Brain pericyte (primary cell): ENCODE data around the gene GNB1.
"Not testable (repeated sequence)": the region's sequence is repeated elsewhere in the genome, so short reads cannot be mapped to it uniquely, and the experiment has no call there.

Experiments used
- DNase-seq: peaks from one replicate; pipeline ENCODE4 v3.0.0-alpha.2; 2012; ENCODE audit warnings: low read depth, low spot score

Gene GNB1

GRCh38 chr1:1746566-1746909 lies 144.3 kb downstream of the GNB1 start:
- DNase-seq, result not testable (repeated sequence)

DNA sequence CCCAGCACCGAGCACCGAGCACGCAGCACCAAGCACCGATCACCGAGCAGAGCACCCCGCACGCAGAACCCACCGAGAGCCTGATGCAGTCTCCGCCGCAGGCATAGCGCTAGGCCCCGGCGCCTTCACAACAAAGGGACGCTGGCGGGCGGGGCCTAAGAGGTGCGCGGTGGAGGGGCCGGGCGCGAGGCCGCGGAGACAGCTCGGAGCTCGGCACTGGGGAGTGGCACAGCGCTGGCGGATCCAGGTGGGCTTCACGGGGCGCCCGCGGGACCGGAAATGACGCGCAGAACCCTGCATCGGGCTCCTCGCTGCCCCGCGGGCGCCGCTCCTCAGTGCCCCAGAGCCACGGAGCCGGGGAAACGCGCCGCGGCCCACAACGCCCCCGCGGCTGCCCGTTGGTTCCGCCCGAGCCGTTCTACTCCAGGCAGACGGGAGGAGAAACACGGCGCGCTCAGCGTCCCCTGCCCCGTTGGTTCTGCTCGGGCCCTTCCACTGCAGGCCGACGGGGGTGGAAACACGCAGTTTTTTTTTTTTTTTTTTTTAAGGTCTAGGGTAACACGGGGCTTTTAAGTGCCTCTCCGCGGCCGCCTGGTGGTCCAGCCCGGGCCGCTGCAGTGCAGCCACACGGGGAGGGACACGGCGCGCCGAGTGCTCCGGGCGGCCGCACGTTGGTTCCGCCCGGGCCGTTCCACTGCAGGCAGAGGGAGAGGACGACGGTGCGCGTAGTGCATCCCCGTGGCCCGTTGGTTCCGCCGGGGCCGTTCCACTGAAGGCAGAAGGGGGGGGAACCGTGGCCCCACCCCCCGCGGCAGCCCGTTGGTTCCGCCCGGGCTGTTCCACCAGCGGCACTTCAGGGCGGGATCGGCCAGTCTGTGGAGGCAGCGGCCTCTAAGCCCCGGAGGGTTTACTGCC lies 145.0 kb downstream of the GNB1 start:
- peak; percentile 46 for DNase-seq

- DNase-seq, result not testable (repeated sequence)
Measured at GRCh38 chr1:1742529-1742928, 148.4 kb downstream of the GNB1 start.

DNA sequence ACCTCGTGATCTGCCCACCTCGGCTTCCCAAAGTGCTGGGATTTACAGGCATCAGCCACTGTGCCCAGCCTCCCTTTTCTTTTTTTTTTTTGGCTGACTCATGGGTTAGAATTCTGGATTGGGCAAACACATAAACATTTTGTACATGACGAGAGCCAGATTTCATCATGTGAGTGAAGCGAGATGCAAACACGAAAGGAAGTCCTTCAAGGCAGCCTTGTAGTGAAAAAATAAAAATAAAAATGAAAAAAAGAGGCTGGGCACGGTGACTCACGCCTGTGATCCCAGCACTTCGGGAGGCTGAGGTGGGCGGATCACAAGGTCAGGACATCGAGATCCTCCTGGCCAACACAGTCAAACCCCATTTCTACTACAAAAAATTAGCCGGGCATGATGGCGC lies 149.9 kb downstream of the GNB1 start:
- peak; percentile 63 for DNase-seq

GRCh38 chr1:1738799-1739337 lies 152.0 kb downstream of the GNB1 start:
- DNase-seq, result not testable (repeated sequence)

- DNase-seq, result not testable (repeated sequence)
Measured at GRCh38 chr1:1737675-1738590, 153.0 kb downstream of the GNB1 start.
